ENCODE data around the gene PLN.

GRCh38 chr6:118577972-118578371, 29.9 kb downstream of the PLN start:
- TF ChIP-seq POLR2AphosphoS5 (IDR thresholded peaks at IDR 0.05; ENCODE audit: low read depth, low read length) (no peak), TAF1 (IDR thresholded peaks at IDR 0.05; ENCODE audit: borderline replicate concordance, insufficient read depth, low read length) (no peak)
